CD8-positive, alpha-beta memory T cell (primary cell): ENCODE data around the gene ZNF230. TPM values are rescaled to one million over a fixed set of nuclear protein-coding genes. Genes with fewer than 3 reads are reported as not detected.

Experiments used
- CTCF ChIA-PET: fragments of 350-600 bp; sonication (Branson Sonifier 250); formaldehyde crosslinking; loops from one replicate; lab custom pipeline; 2021; ENCODE audit warnings: antibody characterized with exemption; lab: Charles Lee
- POLR2A ChIA-PET: fragments of 350-600 bp; sonication (Branson Sonifier 250); formaldehyde crosslinking; loops from one replicate; lab custom pipeline; 2021; ENCODE audit warnings: antibody characterized with exemption; lab: Charles Lee
- DNase-seq, 5 donors: peaks; one replicate each; pipeline versions ENCODE4 v3.0.0 to v3.0.0-alpha.2; 2020 to 2022; ENCODE audit warnings: mixed read lengths in 1 of 5
- H3K27ac ChIP-seq: one replicate; pipeline ENCODE4 v1.7.0; 2013; ENCODE audit warnings: low read depth, mild to moderate bottlenecking, low read length, moderate library complexity
- H3K27me3 ChIP-seq: 2 replicates; pipeline ENCODE4 v1.7.0; 2013; ENCODE audit warnings: low read length, mild to moderate bottlenecking; ENCODE audit not compliant: insufficient read depth, poor library complexity, severe bottlenecking
- H3K36me3 ChIP-seq: 2 replicates; pipeline ENCODE4 v1.7.0; 2013; ENCODE audit warnings: mild to moderate bottlenecking, low read length, moderate library complexity; ENCODE audit not compliant: insufficient read depth
- H3K4me1 ChIP-seq: 2 replicates; pipeline ENCODE4 v1.7.0; 2013; ENCODE audit warnings: mild to moderate bottlenecking, low read length, moderate library complexity; ENCODE audit not compliant: insufficient read depth
- H3K4me3 ChIP-seq: 2 replicates; pipeline ENCODE4 v1.7.0; 2013; ENCODE audit warnings: mild to moderate bottlenecking, low read length
- H3K9me3 ChIP-seq: 2 replicates; pipeline ENCODE4 v1.7.0; 2013; ENCODE audit warnings: mild to moderate bottlenecking, low read length
- H3K27ac Mint-ChIP-seq, 8 donors: one replicate each; pipeline ENCODE4 v1.8.0; 2020 to 2021; ENCODE audit warnings: mixed read lengths in 8 of 8, mild to moderate bottlenecking in 6 of 8, inconsistent platforms in 3 of 8, moderate library complexity in 3 of 8
- H3K27me3 Mint-ChIP-seq, 2 donors: one replicate each; pipeline ENCODE4 v1.8.0; 2020 to 2021; ENCODE audit warnings: mixed read lengths in 2 of 2, mild to moderate bottlenecking in 1 of 2, moderate library complexity in 1 of 2
- H3K36me3 Mint-ChIP-seq, 3 donors: one replicate each; pipeline ENCODE4 v1.8.0; 2020 to 2021; ENCODE audit warnings: mixed read lengths in 3 of 3, inconsistent platforms in 1 of 3, mild to moderate bottlenecking in 1 of 3
- H3K4me1 Mint-ChIP-seq, 3 donors: one replicate each; pipeline ENCODE4 v1.8.0; 2020 to 2021; ENCODE audit warnings: mixed read lengths in 3 of 3, inconsistent platforms in 1 of 3, mild to moderate bottlenecking in 1 of 3
- H3K4me3 Mint-ChIP-seq, 7 donors: one replicate each; pipeline ENCODE4 v1.8.0; 2020 to 2021; ENCODE audit warnings: mixed read lengths in 7 of 7, mild to moderate bottlenecking in 6 of 7, moderate library complexity in 4 of 7, inconsistent platforms in 2 of 7
- H3K9me3 Mint-ChIP-seq, 5 donors: one replicate each; pipeline ENCODE4 v1.8.0; 2020 to 2022; ENCODE audit warnings: mixed read lengths in 5 of 5, mild to moderate bottlenecking in 3 of 5, moderate library complexity in 2 of 5, inconsistent platforms in 1 of 5
- polyA plus RNA-seq: library from polyadenylated mRNA; unstranded; fragments of 300-500 nt; fragmentation: Illumina TruSeq; gene quantifications from one replicate; pipeline ENCODE4 v1.2.3, GENCODE V29; 2021
- total RNA-seq, 2 experiments: library from RNA; stranded (reverse); gene quantifications; one replicate each; pipeline ENCODE4 v1.2.3, GENCODE V29; 2021

The ZNF230 gene
- total and polyA plus RNA-seq, 3 experiments from 2014 or later: 3.4 to 4.9 (median 3.9) TPM

- POLR2A ChIA-PET: no interaction called here
- H3K4me1 Mint-ChIP-seq: no peaks in the 10 kb centered on the region
- Histone ChIP-seq H3K4me1 (no peaks in the 10 kb centered on the region), H3K27ac (no peak overlapping the region), H3K4me3 (no peak overlapping the region), H3K36me3 (no peaks in the 10 kb centered on the region), H3K9me3 (no peaks in the 10 kb centered on the region), H3K27me3 (no peaks in the 10 kb centered on the region)
- H3K27ac Mint-ChIP-seq: no peak overlapping the region
- no peak for DNase-seq
- H3K27me3 Mint-ChIP-seq: peaks cover 9 to 53% of the 10 kb centered on the region in 2 donors
- peaks cover 29 to 58% (median 51%) of the 10 kb centered on the region in 5 donors for H3K9me3 Mint-ChIP-seq
- H3K36me3 Mint-ChIP-seq: peaks cover 0 to 50% (median 5%) of the 10 kb centered on the region in 3 donors
- CTCF ChIA-PET: no interaction called here
- no peak overlapping the region for H3K4me3 Mint-ChIP-seq
These were observed 39.4 kb downstream of the ZNF230 start for GRCh38 chr19:44042147-44042546.

GRCh38 chr19:44050740-44051649, 48.2 kb downstream of the ZNF230 start:
- CTCF ChIA-PET: no interaction called here
- peaks cover 8% of the 10 kb centered on the region for H3K4me1 ChIP-seq
- peak overlapping the region; percentile 62 for H3K4me3 ChIP-seq
- Mint-ChIP-seq H3K9me3 (peaks cover 20 to 42% (median 24%) of the 10 kb centered on the region in 5 donors), H3K4me3 (peak overlapping the region; percentile 83 to 96 (median 93)), H3K27ac (peak overlapping the region in 6 of 8 donors; percentile 3 to 88 (median 64)), H3K36me3 (peaks cover 14 to 52% (median 27%) of the 10 kb centered on the region in 3 donors), H3K27me3 (peaks cover 18 to 21% of the 10 kb centered on the region in 2 donors), H3K4me1 (peaks cover 19 to 33% (median 31%) of the 10 kb centered on the region in 3 donors)
- H3K27me3 ChIP-seq: no peaks in the 10 kb centered on the region
- H3K27ac ChIP-seq: no peak overlapping the region
- peak in 1 of 5 donors; percentile 13 for DNase-seq
- no peaks in the 10 kb centered on the region for H3K36me3 ChIP-seq
- POLR2A ChIA-PET: no interaction called here
- H3K9me3 ChIP-seq: no peaks in the 10 kb centered on the region

GRCh38 chr19:44051650-44052402, 49.1 kb downstream of the ZNF230 start, which contains the start of gene ZNF223:
ZNF223 (plus strand) TSS chr19:44052036; CDS start chr19:44055177, 3,141 bp downstream.
- peak; percentile 9 to 53 (median 36) for DNase-seq
- peak within 1 kb of the TSS; percentile 3 to 88 (median 64) for H3K27ac Mint-ChIP-seq
- ChIA-PET POLR2A (no interaction called here), CTCF (interaction anchor here (0.5 kb wide), 1 partner anchor 124 kb away, joined by 3 read pairs; no protein-coding TSS in a partner anchor)
- H3K4me1 Mint-ChIP-seq: peaks cover 19 to 33% (median 31%) of the 10 kb centered on the region in 3 donors
- H3K36me3 Mint-ChIP-seq: peaks cover 14 to 52% (median 31%) of the 10 kb centered on the region in 3 donors
- Histone ChIP-seq H3K27ac (no peak within 1 kb of the TSS), H3K27me3 (no peaks in the 10 kb centered on the region), H3K4me3 (peak within 1 kb of the TSS; percentile 62), H3K36me3 (no peaks in the 10 kb centered on the region), H3K4me1 (peaks cover 8% of the 10 kb centered on the region), H3K9me3 (no peaks in the 10 kb centered on the region)
- H3K4me3 Mint-ChIP-seq: peak within 1 kb of the TSS; percentile 83 to 96 (median 93)
- H3K9me3 Mint-ChIP-seq: peaks cover 16 to 45% (median 28%) of the 10 kb centered on the region in 5 donors
- H3K27me3 Mint-ChIP-seq: peaks cover 18% of the 10 kb centered on the region in 2 donors

GRCh38 chr19:44055870-44056269, 53.1 kb downstream of the ZNF230 start:
- peaks cover 4 to 16% of the 10 kb centered on the region in 2 donors for H3K27me3 Mint-ChIP-seq
- CTCF ChIA-PET: no interaction called here
- H3K4me1 Mint-ChIP-seq: peaks cover 18 to 30% (median 25%) of the 10 kb centered on the region in 3 donors
- peaks cover 29 to 75% (median 61%) of the 10 kb centered on the region in 3 donors for H3K36me3 Mint-ChIP-seq
- Histone ChIP-seq H3K27ac (no peak overlapping the region), H3K36me3 (no peaks in the 10 kb centered on the region), H3K4me3 (no peak overlapping the region), H3K27me3 (no peaks in the 10 kb centered on the region), H3K4me1 (peaks cover 8% of the 10 kb centered on the region), H3K9me3 (no peaks in the 10 kb centered on the region)
- POLR2A ChIA-PET: no interaction called here
- DNase-seq: no peak
- no peak overlapping the region for H3K27ac Mint-ChIP-seq
- H3K4me3 Mint-ChIP-seq: no peak overlapping the region
- peaks cover 15 to 49% (median 24%) of the 10 kb centered on the region in 5 donors for H3K9me3 Mint-ChIP-seq

GRCh38 chr19:44059229-44059628, 56.5 kb downstream of the ZNF230 start:
- Mint-ChIP-seq H3K36me3 (peaks cover 37 to 90% (median 82%) of the 10 kb centered on the region in 3 donors), H3K4me1 (peaks cover 0 to 1% (median 0%) of the 10 kb centered on the region in 3 donors), H3K27ac (no peak overlapping the region), H3K27me3 (no peaks in the 10 kb centered on the region), H3K9me3 (peaks cover 12 to 56% (median 25%) of the 10 kb centered on the region in 5 donors), H3K4me3 (no peak overlapping the region)
- peaks cover 4% of the 10 kb centered on the region for H3K36me3 ChIP-seq
- POLR2A ChIA-PET: no interaction called here
- no peaks in the 10 kb centered on the region for H3K9me3 ChIP-seq
- H3K4me1 ChIP-seq: no peaks in the 10 kb centered on the region
- H3K4me3 ChIP-seq: no peak overlapping the region
- no peak overlapping the region for H3K27ac ChIP-seq
- no peak for DNase-seq
- CTCF ChIA-PET: no interaction called here
- H3K27me3 ChIP-seq: no peaks in the 10 kb centered on the region

- no peaks in the 10 kb centered on the region for H3K4me1 ChIP-seq
- H3K27ac ChIP-seq: no peak overlapping the region
- ChIA-PET POLR2A (no interaction called here), CTCF (no interaction called here)
- H3K36me3 Mint-ChIP-seq: peaks cover 30 to 88% (median 78%) of the 10 kb centered on the region in 3 donors
- H3K27ac Mint-ChIP-seq: no peak overlapping the region
- no peaks in the 10 kb centered on the region for H3K27me3 ChIP-seq
- H3K27me3 Mint-ChIP-seq: no peaks in the 10 kb centered on the region
- no peak for DNase-seq
- peaks cover 14 to 55% (median 27%) of the 10 kb centered on the region in 5 donors for H3K9me3 Mint-ChIP-seq
- no peaks in the 10 kb centered on the region for H3K4me1 Mint-ChIP-seq
- no peak overlapping the region for H3K4me3 Mint-ChIP-seq
- H3K9me3 ChIP-seq: peaks cover 4% of the 10 kb centered on the region
- H3K36me3 ChIP-seq: peaks cover 4% of the 10 kb centered on the region
- no peak overlapping the region for H3K4me3 ChIP-seq
These were observed 58.3 kb downstream of the ZNF230 start for GRCh38 chr19:44061038-44061437.
